Measurements from ENCODE around the gene CCDC197.

GRCh38 chr14:94003397-94003796 lies 6.3 kb downstream of the CCDC197 start:
- TF ChIP-seq EP300 (IDR thresholded peaks at IDR 0.05) (no peak), CTCF (IDR thresholded peaks at IDR 0.05) (no peak)

Measured in ovary (tissue), 3 donors.